OCI-LY3 (cell line): ENCODE measurements around the gene MGP.

ENCODE experiments used
- H2AFZ ChIP-seq: fragments of 200-600, 300-600 bp; shearing (Covaris generic); 2 replicates; pipeline ENCODE4 v1.6.0; 2014; ENCODE audit warnings: antibody characterized with exemption, low read depth, low read length
- H3K27ac ChIP-seq: fragments of 200-600, 300-600 bp; sonication (generic); 2 replicates; pipeline ENCODE4 v1.5.1; 2014; ENCODE audit warnings: mild to moderate bottlenecking, low read length, moderate library complexity, mixed read lengths
- H3K27me3 ChIP-seq: fragments of 200-600, 300-600 bp; sonication (generic); 2 replicates; pipeline ENCODE4 v1.6.1; 2014; ENCODE audit warnings: low read depth, low read length, mixed read lengths
- H3K36me3 ChIP-seq: fragments of 200-600, 300-600 bp; sonication (generic); replicated peaks from 2 replicates; pipeline ENCODE3; 2014; ENCODE audit warnings: low read depth, low read length, mixed read lengths
- H3K4me1 ChIP-seq: fragments of 300-600, 200-600 bp; sonication (generic); 2 replicates; pipeline ENCODE4 v1.6.1; 2014; ENCODE audit warnings: low read length, mixed read lengths
- H3K4me2 ChIP-seq: fragments of 200-600, 300-600 bp; sonication (generic); 2 replicates; pipeline ENCODE4 v1.6.1; 2014; ENCODE audit warnings: low read length, mixed read lengths
- H3K4me3 ChIP-seq: fragments of 300-600, 200-600 bp; sonication (generic); 2 replicates; pipeline ENCODE4 v1.5.1; 2014; ENCODE audit warnings: antibody characterized with exemption, mild to moderate bottlenecking, low read length, moderate library complexity
- H3K79me2 ChIP-seq: fragments of 300-600, 200-600 bp; shearing (Covaris generic); 2 replicates; pipeline ENCODE4 v1.6.1; 2014; ENCODE audit warnings: mild to moderate bottlenecking, low read length, mixed read lengths
- H3K9ac ChIP-seq: fragments of 300-600, 200-600 bp; shearing (Covaris generic); 2 replicates; pipeline ENCODE4 v1.6.0; 2014; ENCODE audit warnings: mild to moderate bottlenecking, low read length, moderate library complexity
- H3K9me3 ChIP-seq: fragments of 200-600, 300-600 bp; shearing (Covaris generic); 2 replicates; pipeline ENCODE4 v1.6.1; 2014; ENCODE audit warnings: low read length, mixed read lengths; ENCODE audit not compliant: insufficient read depth
- H4K20me1 ChIP-seq: fragments of 200-600, 300-600 bp; sonication (generic); 2 replicates; pipeline ENCODE4 v1.6.1; 2016; ENCODE audit warnings: low read length, mixed read lengths; ENCODE audit not compliant: insufficient read depth
- CTCF ChIP-seq: fragments of 200-600, 300-600 bp; sonication (generic); IDR thresholded peaks from 2 replicates; pipeline ENCODE4 v1.5.1; 2014; ENCODE audit warnings: antibody characterized with exemption, low read length, low read depth
- EZH2phosphoT487 ChIP-seq: fragments of 200-600 bp; shearing (Covaris generic); IDR thresholded peaks from 2 replicates; pipeline ENCODE4 v1.6.1; 2018; ENCODE audit warnings: antibody characterized with exemption, mixed run types, low read depth

The MGP gene

GRCh38 chr12:14907953-14908352 lies 22.3 kb upstream of the MGP start:
- no peak overlapping the region for H3K27ac ChIP-seq
- H3K9me3 ChIP-seq, result no peaks in the 10 kb centered on the region
- no peak overlapping the region for H3K9ac ChIP-seq
- H4K20me1 ChIP-seq, result no peaks in the 10 kb centered on the region
- H3K79me2 ChIP-seq, result no peaks in the 10 kb centered on the region
- peaks cover 5% of the 10 kb centered on the region for H3K36me3 ChIP-seq
- H3K4me2 ChIP-seq, result no peak overlapping the region
- H2AFZ ChIP-seq, result no peak overlapping the region
- no peaks in the 10 kb centered on the region for H3K27me3 ChIP-seq
- TF ChIP-seq EZH2phosphoT487, result no peak
- no peak for TF ChIP-seq CTCF
- H3K4me3 ChIP-seq, result no peak overlapping the region
- peaks cover 7% of the 10 kb centered on the region for H3K4me1 ChIP-seq

- Histone ChIP-seq H3K36me3 (peaks cover 2% of the 10 kb centered on the region), H3K27me3 (no peaks in the 10 kb centered on the region), H3K9ac (no peak overlapping the region), H3K4me1 (peaks cover 7% of the 10 kb centered on the region), H3K27ac (no peak overlapping the region), H3K4me3 (no peak overlapping the region), H3K9me3 (no peaks in the 10 kb centered on the region), H4K20me1 (no peaks in the 10 kb centered on the region), H2AFZ (no peak overlapping the region), H3K79me2 (no peaks in the 10 kb centered on the region), H3K4me2 (no peak overlapping the region)
- TF ChIP-seq CTCF, result no peak
- no peak for TF ChIP-seq EZH2phosphoT487
These were observed 20.5 kb upstream of the MGP start for GRCh38 chr12:14906114-14906513.

GRCh38 chr12:14905269-14906004 lies 19.8 kb upstream of the MGP start:
- H3K27ac ChIP-seq, result no peak overlapping the region
- no peak overlapping the region for H3K4me2 ChIP-seq
- H3K4me3 ChIP-seq, result no peak overlapping the region
- H4K20me1 ChIP-seq, result no peaks in the 10 kb centered on the region
- peaks cover 7% of the 10 kb centered on the region for H3K4me1 ChIP-seq
- H3K27me3 ChIP-seq, result no peaks in the 10 kb centered on the region
- H3K9me3 ChIP-seq, result no peaks in the 10 kb centered on the region
- no peaks in the 10 kb centered on the region for H3K79me2 ChIP-seq
- H2AFZ ChIP-seq, result no peak overlapping the region
- TF ChIP-seq EZH2phosphoT487 (no peak), CTCF (no peak)
- no peak overlapping the region for H3K9ac ChIP-seq
- no peaks in the 10 kb centered on the region for H3K36me3 ChIP-seq

- H3K9ac ChIP-seq, result no peak overlapping the region
- no peak overlapping the region for H3K4me2 ChIP-seq
- no peaks in the 10 kb centered on the region for H4K20me1 ChIP-seq
- no peak overlapping the region for H3K4me3 ChIP-seq
- TF ChIP-seq CTCF, result no peak
- no peak for TF ChIP-seq EZH2phosphoT487
- no peak overlapping the region for H3K27ac ChIP-seq
- no peak overlapping the region for H2AFZ ChIP-seq
- H3K27me3 ChIP-seq, result no peaks in the 10 kb centered on the region
- H3K36me3 ChIP-seq, result no peaks in the 10 kb centered on the region
- H3K79me2 ChIP-seq, result no peaks in the 10 kb centered on the region
- H3K4me1 ChIP-seq, result peaks cover 7% of the 10 kb centered on the region
- H3K9me3 ChIP-seq, result no peaks in the 10 kb centered on the region
These were observed 19.2 kb upstream of the MGP start for GRCh38 chr12:14904854-14905253.
